HFF-Myc (cell line): ENCODE results near the gene EPB42.
A peak's percentile ranks its signal among the peaks of the same experiment; 100 is the strongest.
"Not testable (repeated sequence)": the region's sequence is repeated elsewhere in the genome, so short reads cannot be mapped to it uniquely, and the experiment has no call there.

ENCODE experiments used
- DNase-seq: peaks from one replicate; pipeline ENCODE4 v3.0.0-alpha.2; 2011; ENCODE audit warnings: low read depth; ENCODE audit errors: extremely low read depth
- H3K4me3 ChIP-seq: replicated peaks from 2 replicates; pipeline ENCODE4 v1.5.1; 2011; ENCODE audit warnings: low read depth, mild to moderate bottlenecking, control low read depth, low read length
- TF ChIP-seq, protein P1 (sequence below): IDR thresholded peaks from 2 replicates; pipeline ENCODE4 v1.5.1; 2012; ENCODE audit warnings: mild to moderate bottlenecking, low read depth, low read length, control low read depth; ENCODE audit errors: missing control alignments

Gene EPB42

DNA sequence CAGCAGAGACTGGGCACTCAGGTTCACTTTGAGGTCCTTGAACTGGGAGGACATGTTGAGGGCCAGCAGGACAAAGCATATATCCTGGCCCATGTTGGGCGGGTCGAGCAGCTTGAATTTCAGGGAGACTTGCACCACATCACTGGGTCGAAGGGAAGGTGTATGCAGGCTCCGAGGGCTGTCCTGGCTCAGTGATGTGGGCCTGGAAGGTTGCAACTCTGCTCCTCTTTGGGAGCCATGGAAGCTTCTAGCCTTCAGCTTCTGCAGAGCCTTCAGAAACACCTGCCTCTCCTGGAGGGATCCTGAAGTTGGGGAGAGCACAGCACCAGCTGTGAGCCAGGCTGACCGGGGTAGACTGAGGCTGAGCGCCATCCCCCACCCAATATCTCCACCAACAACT is 14.7 kb upstream of the EPB42 start:
- TF ChIP-seq, protein P1, sequence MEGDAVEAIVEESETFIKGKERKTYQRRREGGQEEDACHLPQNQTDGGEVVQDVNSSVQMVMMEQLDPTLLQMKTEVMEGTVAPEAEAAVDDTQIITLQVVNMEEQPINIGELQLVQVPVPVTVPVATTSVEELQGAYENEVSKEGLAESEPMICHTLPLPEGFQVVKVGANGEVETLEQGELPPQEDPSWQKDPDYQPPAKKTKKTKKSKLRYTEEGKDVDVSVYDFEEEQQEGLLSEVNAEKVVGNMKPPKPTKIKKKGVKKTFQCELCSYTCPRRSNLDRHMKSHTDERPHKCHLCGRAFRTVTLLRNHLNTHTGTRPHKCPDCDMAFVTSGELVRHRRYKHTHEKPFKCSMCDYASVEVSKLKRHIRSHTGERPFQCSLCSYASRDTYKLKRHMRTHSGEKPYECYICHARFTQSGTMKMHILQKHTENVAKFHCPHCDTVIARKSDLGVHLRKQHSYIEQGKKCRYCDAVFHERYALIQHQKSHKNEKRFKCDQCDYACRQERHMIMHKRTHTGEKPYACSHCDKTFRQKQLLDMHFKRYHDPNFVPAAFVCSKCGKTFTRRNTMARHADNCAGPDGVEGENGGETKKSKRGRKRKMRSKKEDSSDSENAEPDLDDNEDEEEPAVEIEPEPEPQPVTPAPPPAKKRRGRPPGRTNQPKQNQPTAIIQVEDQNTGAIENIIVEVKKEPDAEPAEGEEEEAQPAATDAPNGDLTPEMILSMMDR, result no peak
- no peak for DNase-seq
- H3K4me3 ChIP-seq, result no peak overlapping the region

DNA sequence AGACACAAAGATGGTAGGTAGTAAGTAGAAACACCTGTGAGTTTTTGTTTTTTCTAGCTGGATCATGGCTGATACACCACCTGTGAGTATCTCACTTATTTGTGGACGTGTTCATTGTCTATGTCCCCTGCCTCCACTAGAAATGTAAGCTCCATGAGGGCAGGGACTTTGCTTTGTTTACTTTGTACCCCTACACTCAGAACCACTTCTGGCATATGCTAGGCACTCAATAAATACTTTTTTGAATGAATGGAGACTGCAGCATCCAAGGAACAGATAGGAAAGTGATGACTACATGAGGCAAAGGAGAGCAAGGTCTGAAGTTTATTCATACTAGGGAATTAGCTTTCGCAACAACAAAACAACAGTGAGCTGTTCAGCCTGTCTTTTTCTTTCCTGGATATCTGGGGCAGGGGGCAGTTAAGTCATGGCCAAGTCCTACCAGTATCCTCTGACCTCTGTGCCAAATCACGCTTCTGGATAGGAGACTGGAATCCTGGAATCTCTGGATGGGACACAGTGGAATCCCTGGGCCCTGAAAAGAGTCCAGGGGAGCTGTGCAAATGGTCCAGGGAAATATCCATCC is 11.6 kb upstream of the EPB42 start:
- no peak for DNase-seq
- H3K4me3 ChIP-seq, result no peak overlapping the region
- TF ChIP-seq, protein P1, result no peak

DNA sequence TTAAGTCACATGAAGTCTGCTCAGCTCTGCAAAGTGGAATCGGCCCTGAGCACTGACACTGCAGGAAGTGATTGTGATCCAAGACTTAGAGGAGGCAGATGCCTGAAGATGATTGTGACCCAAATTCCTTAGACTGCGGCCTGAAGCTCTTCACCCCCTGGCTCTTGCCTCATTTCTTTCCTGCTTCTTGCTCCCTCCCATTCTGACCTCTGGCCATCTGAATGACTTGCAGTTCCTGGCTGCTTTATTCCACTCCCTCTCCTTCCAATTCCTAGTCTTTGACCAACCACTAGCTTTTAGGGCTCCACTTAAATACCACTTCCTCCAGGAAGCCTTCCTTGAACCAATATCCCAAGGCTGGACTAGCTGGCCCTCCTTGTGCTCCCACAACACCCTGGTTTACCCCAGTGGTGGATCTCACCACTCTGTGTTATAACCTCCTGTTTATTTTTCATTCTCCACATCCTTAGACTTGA is 9.9 kb upstream of the EPB42 start:
- no peak for DNase-seq
- no peak overlapping the region for H3K4me3 ChIP-seq
- TF ChIP-seq, protein P1, result no peak

DNA sequence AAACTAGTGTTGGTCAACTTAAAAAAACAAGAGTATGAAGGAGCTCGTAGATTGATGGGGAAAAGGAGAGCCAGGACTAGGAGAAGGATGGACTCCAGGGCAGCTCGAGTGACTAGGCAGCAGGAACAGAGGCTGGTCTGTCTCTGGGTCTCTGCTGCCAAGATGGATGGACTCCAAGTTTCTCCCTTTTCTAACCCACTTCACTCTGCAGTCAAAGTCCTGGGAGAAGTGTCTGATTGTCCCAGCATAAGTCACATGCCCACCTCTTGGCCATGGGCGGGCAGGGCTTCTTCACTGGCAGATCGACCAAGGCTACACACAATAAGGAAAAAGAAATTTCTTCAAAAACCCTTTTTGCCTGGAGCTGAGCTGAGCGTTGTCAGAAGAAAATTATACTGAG is 9.2 kb upstream of the EPB42 start:
- TF ChIP-seq, protein P1, result no peak
- DNase-seq, result no peak
- no peak overlapping the region for H3K4me3 ChIP-seq

DNA sequence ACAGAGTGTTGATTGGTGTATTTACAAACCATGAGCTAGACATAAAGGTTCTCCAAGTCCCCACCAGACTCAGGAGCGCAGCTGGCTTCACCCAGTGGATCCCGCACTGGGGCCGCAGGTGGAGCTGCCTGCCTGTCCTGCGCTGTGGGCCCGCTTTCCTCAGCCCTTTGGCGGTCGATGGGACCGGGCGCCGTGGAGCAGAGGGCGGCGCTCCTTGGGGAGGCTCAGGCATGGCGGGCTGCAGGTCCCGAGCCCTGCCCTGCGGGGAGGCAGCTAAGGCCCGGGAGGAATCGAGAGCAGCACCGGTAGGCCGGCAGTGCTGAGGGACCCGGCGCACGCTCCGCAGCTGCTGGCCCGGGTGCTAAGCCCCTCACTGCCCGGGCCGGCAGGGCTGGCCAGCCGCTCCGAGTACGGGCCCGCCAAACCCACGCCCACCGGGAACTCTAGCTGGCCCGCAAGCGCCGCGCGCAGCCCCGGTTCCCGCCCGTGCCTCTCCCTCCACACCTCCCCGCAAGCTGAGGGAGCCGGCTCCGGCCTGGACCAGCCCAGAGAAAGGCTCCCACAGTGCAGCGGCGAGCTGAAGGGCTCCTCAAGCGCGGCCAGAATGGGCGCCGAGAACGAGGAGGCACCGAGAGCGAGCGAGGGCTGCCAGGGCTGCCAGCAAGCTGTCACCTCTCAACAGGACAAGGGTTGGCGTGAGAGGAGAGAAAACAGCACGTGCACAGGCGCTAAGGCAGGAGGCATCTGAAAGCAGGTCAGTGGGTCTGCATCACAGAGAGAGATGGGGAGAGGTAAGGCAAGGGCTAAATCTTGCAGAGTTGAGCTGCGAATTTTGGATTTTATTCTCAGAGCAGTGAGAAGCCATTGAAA is 5.9 kb upstream of the EPB42 start:
- TF ChIP-seq, protein P1, result no peak
- DNase-seq, result no peak
- no peak overlapping the region for H3K4me3 ChIP-seq

DNA sequence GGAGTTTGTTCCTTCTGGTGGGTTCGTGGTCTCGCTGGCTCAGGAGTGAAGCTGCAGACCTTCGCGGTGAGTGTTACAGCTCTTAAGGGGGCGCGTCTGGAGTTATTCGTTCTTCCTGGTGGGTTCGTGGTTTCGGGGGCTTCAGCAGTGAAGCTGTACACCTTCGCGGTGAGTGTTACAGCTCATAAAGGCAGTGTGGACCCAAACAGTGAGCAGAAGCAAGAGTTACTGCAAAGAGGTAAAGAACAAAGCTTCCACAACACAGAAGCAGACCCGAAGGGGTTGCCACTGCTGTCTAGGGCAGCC is 5.1 kb upstream of the EPB42 start:
- not testable (repeated sequence) for H3K4me3 ChIP-seq, DNase-seq

DNA sequence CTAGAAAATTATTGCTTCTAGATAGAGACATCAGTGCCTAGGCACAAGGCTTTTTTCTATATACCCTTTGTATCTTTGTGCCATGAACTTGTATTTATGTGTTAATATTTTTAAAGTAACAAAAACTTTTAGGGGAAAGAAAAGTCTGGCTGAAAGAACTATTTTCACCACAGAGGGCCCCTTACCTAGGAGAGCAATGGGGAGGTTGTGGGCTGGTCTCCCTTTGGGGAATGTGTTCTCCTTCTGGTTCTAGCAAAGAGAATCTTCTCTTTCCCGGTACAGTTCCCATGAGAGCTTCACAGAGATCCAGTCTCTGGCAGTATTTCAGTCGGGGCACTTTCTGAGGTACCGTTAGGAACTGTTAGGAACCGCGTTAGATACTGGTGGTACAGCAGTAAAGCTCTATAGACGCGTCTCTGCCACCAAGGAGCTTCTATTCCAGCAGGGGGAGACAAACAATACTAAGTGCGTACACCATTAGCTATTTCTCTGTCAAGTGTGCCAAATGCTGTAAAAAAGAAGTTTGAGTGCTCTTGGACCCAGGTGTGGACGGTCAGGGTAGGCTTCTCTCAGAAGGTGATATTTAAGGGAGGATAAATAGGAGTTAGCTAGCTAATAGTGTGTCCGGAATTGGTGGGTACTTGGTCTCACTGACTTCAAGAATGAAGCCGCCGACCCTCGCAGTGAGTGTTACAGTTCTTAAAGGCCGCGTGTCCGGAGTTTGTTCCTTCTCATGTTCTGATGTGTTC is 4.6 kb upstream of the EPB42 start:
- H3K4me3 ChIP-seq, result no peak overlapping the region
- TF ChIP-seq, protein P1, result peak; percentile 78
- peak; percentile 31 for DNase-seq
